HL-60/S4 (cell line): ENCODE results near the gene ADGB.
"Not testable (repeated sequence)": the region's sequence is repeated elsewhere in the genome, so short reads cannot be mapped to it uniquely, and the experiment has no call there.

Experiments
- in situ Hi-C: fragments of 300-500 bp; cut with MboI; formaldehyde crosslinking; loops from 2 replicates; pipeline ENCODE4 v1.14.3; 2022; ENCODE audit warnings: low sequenced_read_pairs

ADGB gene

GRCh38 chr6:146598772-146599405 is at the start of gene ADGB:
Gene ADGB (plus strand): TSS chr6:146598972. CDS start chr6:146599041, 69 bp downstream.
- in situ Hi-C loops, result no loop called here

GRCh38 chr6:146550911-146551310 is 47.9 kb upstream of the ADGB start:
- in situ Hi-C loops, result no loop called here

GRCh38 chr6:146551545-146551944 is 47.2 kb upstream of the ADGB start:
- in situ Hi-C loops, result no loop called here

- in situ Hi-C loops, result no loop called here
Observed at GRCh38 chr6:146553377-146554135, 45.2 kb upstream of the ADGB start.

- in situ Hi-C loops, result no loop called here
Observed at GRCh38 chr6:146560607-146561006, 38.2 kb upstream of the ADGB start.

- in situ Hi-C loops, result not testable (repeated sequence)
Observed at GRCh38 chr6:146566661-146567060, 32.1 kb upstream of the ADGB start.

GRCh38 chr6:146568619-146569018 is 30.2 kb upstream of the ADGB start:
- in situ Hi-C loops, result not testable (repeated sequence)

- in situ Hi-C loops, result no loop called here
Observed at GRCh38 chr6:146574211-146574610, 24.6 kb upstream of the ADGB start.

GRCh38 chr6:146578054-146578453 is 20.7 kb upstream of the ADGB start:
- in situ Hi-C loops, result no loop called here

GRCh38 chr6:146581968-146582367 is 16.8 kb upstream of the ADGB start:
- in situ Hi-C loops, result no loop called here

GRCh38 chr6:146582857-146583256 is 15.9 kb upstream of the ADGB start:
- in situ Hi-C loops, result no loop called here

GRCh38 chr6:146583966-146584365 is 14.8 kb upstream of the ADGB start:
- in situ Hi-C loops, result no loop called here

- in situ Hi-C loops, result no loop called here
Observed at GRCh38 chr6:146587459-146587858, 11.3 kb upstream of the ADGB start.

GRCh38 chr6:146590492-146590891 is 8.3 kb upstream of the ADGB start:
- in situ Hi-C loops, result no loop called here

- in situ Hi-C loops, result no loop called here
Observed at GRCh38 chr6:146592451-146592850, 6.3 kb upstream of the ADGB start.

- in situ Hi-C loops, result no loop called here
Observed at GRCh38 chr6:146593986-146594385, 4.8 kb upstream of the ADGB start.

- in situ Hi-C loops, result no loop called here
Observed at GRCh38 chr6:146594495-146594894, 4.3 kb upstream of the ADGB start.

- in situ Hi-C loops, result no loop called here
Observed at GRCh38 chr6:146595972-146596731, 2.6 kb upstream of the ADGB start.

GRCh38 chr6:146601352-146601751 is 2.6 kb downstream of the ADGB start:
- in situ Hi-C loops, result no loop called here

- in situ Hi-C loops, result no loop called here
Observed at GRCh38 chr6:146602526-146602925, 3.8 kb downstream of the ADGB start.

- in situ Hi-C loops, result no loop called here
Observed at GRCh38 chr6:146613947-146614346, 15.2 kb downstream of the ADGB start.

- in situ Hi-C loops, result no loop called here
Observed at GRCh38 chr6:146620655-146621054, 21.9 kb downstream of the ADGB start.
